Measurements from ENCODE around the gene FBXO10.
"Not testable (repeated sequence)": the region's sequence is repeated elsewhere in the genome, so short reads cannot be mapped to it uniquely, and the experiment has no call there.

The FBXO10 gene

GRCh38 chr9:37521111-37521510 is 55.1 kb downstream of the FBXO10 start:
- TF ChIP-seq CTCF (IDR thresholded peaks at IDR 0.05; ENCODE audit: low read depth, low read length), result no peak
- DNase-seq (ENCODE audit: low read depth in 2 of 2), result no peak
- H3K4me3 ChIP-seq (replicated peaks in 1 of 2; ENCODE audit: low read depth in 2 of 2, low read length in 2 of 2), result no peak overlapping the region

GRCh38 chr9:37520641-37521040 is 55.5 kb downstream of the FBXO10 start:
- no peak for TF ChIP-seq CTCF (IDR thresholded peaks at IDR 0.05; ENCODE audit: low read depth, low read length)
- H3K4me3 ChIP-seq (replicated peaks in 1 of 2; ENCODE audit: low read depth in 2 of 2, low read length in 2 of 2), result no peak overlapping the region
- DNase-seq (ENCODE audit: low read depth in 2 of 2), result no peak

- no peak overlapping the region for H3K4me3 ChIP-seq (replicated peaks in 1 of 2; ENCODE audit: low read depth in 2 of 2, low read length in 2 of 2)
- TF ChIP-seq CTCF (IDR thresholded peaks at IDR 0.05; ENCODE audit: low read depth, low read length), result no peak
- no peak for DNase-seq (ENCODE audit: low read depth in 2 of 2)
These were observed 58.3 kb downstream of the FBXO10 start for GRCh38 chr9:37517923-37518322.

GRCh38 chr9:37515620-37516258 is 60.4 kb downstream of the FBXO10 start:
- TF ChIP-seq CTCF (IDR thresholded peaks at IDR 0.05; ENCODE audit: low read depth, low read length), result no peak
- no peak for DNase-seq (ENCODE audit: low read depth in 2 of 2)
- no peak overlapping the region for H3K4me3 ChIP-seq (replicated peaks in 1 of 2; ENCODE audit: low read depth in 2 of 2, low read length in 2 of 2)

- H3K4me3 ChIP-seq (replicated peaks in 1 of 2; ENCODE audit: low read depth in 2 of 2, low read length in 2 of 2), result no peak overlapping the region
- no peak for DNase-seq (ENCODE audit: low read depth in 2 of 2)
- no peak for TF ChIP-seq CTCF (IDR thresholded peaks at IDR 0.05; ENCODE audit: low read depth, low read length)
These were observed 61.2 kb downstream of the FBXO10 start for GRCh38 chr9:37514999-37515398.

- not testable (repeated sequence) for DNase-seq (ENCODE audit: low read depth in 2 of 2); H3K4me3 ChIP-seq (replicated peaks in 1 of 2; ENCODE audit: low read depth in 2 of 2, low read length in 2 of 2)
These were observed 61.8 kb downstream of the FBXO10 start for GRCh38 chr9:37514415-37514814.

- no peak overlapping the region for H3K4me3 ChIP-seq (replicated peaks in 1 of 2; ENCODE audit: low read depth in 2 of 2, low read length in 2 of 2)
- DNase-seq (ENCODE audit: low read depth in 2 of 2), result no peak
- TF ChIP-seq CTCF (IDR thresholded peaks at IDR 0.05; ENCODE audit: low read depth, low read length), result no peak
These were observed 63.7 kb downstream of the FBXO10 start for GRCh38 chr9:37512437-37512836.

Data from cardiac fibroblast (primary cell).